BJ (cell line): ENCODE measurements around the gene SLC41A1. TPM values are rescaled to one million over a fixed set of nuclear protein-coding genes. Genes with fewer than 3 reads are reported as not detected.

Experiments
- CTCF ChIA-PET: fragments of 350-600 bp; formaldehyde crosslinking; extraction: SDS; loops from one replicate; lab custom pipeline; 2021; ENCODE audit warnings: antibody characterized with exemption, inconsistent platforms; lab: Yijun Ruan, JAX
- POLR2A ChIA-PET: fragments of 300-600 bp; sonication (Branson Sonifier 250); formaldehyde crosslinking; extraction: SDS; loops from one replicate; lab custom pipeline; 2021; ENCODE audit warnings: antibody characterized with exemption; lab: Charles Lee
- DNase-seq: peaks from one replicate; pipeline ENCODE4 v3.0.0-alpha.2; 2011; ENCODE audit warnings: low read depth
- H3K27me3 ChIP-seq: 2 replicates; pipeline ENCODE4 v1.6.0; 2011; ENCODE audit warnings: low read length; ENCODE audit not compliant: control insufficient read depth, insufficient read depth
- H3K36me3 ChIP-seq: 2 replicates; pipeline ENCODE4 v1.5.1; 2011; ENCODE audit warnings: low read length; ENCODE audit not compliant: control insufficient read depth, insufficient read depth
- H3K4me3 ChIP-seq: 2 replicates; pipeline ENCODE4 v1.5.1; 2011; ENCODE audit warnings: low read depth, mild to moderate bottlenecking, control low read depth, low read length
- CTCF ChIP-seq: IDR thresholded peaks from 2 replicates; pipeline ENCODE4 v1.5.1; 2011; ENCODE audit warnings: low read depth, mild to moderate bottlenecking, control low read depth, inconsistent platforms, low read length, moderate library complexity; ENCODE audit not compliant: insufficient read depth
- polyA plus RNA-seq: library from polyadenylated mRNA; depleted of rRNA; stranded (reverse); fragments of >200 nt; gene quantifications from 2 replicates; pipeline ENCODE4 v1.2.3, GENCODE V29; 2011

Gene SLC41A1
- polyA plus RNA-seq, 1 experiment: 29.4 TPM

DNA sequence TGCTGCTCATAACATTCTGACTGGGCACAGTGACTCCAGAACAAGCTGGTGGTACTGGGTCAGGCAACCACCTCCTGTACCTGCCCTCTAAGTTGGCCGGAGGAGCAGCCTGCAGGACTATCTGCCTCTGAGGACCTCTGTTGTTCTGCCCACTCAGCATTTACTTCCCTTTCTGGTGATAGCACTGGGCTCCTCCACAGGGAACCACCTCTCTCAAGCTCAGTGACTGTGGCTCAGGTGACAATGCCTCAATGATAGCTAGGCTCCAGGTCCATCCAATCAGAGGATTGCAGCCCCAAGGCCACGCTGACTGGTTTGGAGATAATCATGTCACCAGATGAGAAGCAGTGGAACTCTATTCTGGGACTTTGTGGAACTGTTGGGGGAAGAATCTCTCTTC, 15.8 kb downstream of the SLC41A1 start:
- H3K4me3 ChIP-seq: no peak overlapping the region
- H3K36me3 ChIP-seq: peaks cover 39% of the 10 kb centered on the region
- no peaks in the 10 kb centered on the region for H3K27me3 ChIP-seq
- no peak for TF ChIP-seq CTCF
- no peak for DNase-seq
- ChIA-PET CTCF (interaction anchor here (1.7 to 4.9 kb wide), 3 partner anchors 14 to 181 kb away, joined by 4 to 21 read pairs (median 4); no protein-coding TSS in a partner anchor), POLR2A (no interaction called here)

GRCh38 chr1:205794011-205794730, 18.8 kb downstream of the SLC41A1 start:
- H3K4me3 ChIP-seq: no peak overlapping the region
- H3K27me3 ChIP-seq: no peaks in the 10 kb centered on the region
- ChIA-PET POLR2A (no interaction called here), CTCF (interaction anchor here (1.2 to 5.4 kb wide), 6 partner anchors 11 to 186 kb away, joined by 5 to 172 read pairs (median 30); no protein-coding TSS in a partner anchor)
- no peak for DNase-seq
- TF ChIP-seq CTCF: no peak
- H3K36me3 ChIP-seq: peaks cover 33% of the 10 kb centered on the region

- H3K4me3 ChIP-seq: no peak overlapping the region
- DNase-seq: no peak
- CTCF ChIA-PET: interaction anchor here (1.1 to 5.4 kb wide), 15 partner anchors 12 to 313 kb away, joined by 3 to 172 read pairs (median 9); partner anchors contain the start of genes RAB29 and SLC41A1
- no peak for TF ChIP-seq CTCF
- POLR2A ChIA-PET: interaction anchor here (0.6 kb wide), 1 partner anchor 707 kb away, joined by 3 read pairs; no protein-coding TSS in a partner anchor
- H3K27me3 ChIP-seq: no peaks in the 10 kb centered on the region
- peaks cover 26% of the 10 kb centered on the region for H3K36me3 ChIP-seq
Measured at GRCh38 chr1:205792961-205793673, 19.9 kb downstream of the SLC41A1 start.

- no peaks in the 10 kb centered on the region for H3K27me3 ChIP-seq
- no peak for TF ChIP-seq CTCF
- peak; percentile 18 for DNase-seq
- ChIA-PET CTCF (interaction anchor here (0.6 to 5.4 kb wide), 35 partner anchors 8 to 317 kb away, joined by 3 to 172 read pairs (median 5); partner anchors contain the start of genes RAB29, RAB7B and SLC41A1), POLR2A (no interaction called here)
- no peak overlapping the region for H3K4me3 ChIP-seq
- peaks cover 24% of the 10 kb centered on the region for H3K36me3 ChIP-seq
Measured at GRCh38 chr1:205792481-205792881, 20.5 kb downstream of the SLC41A1 start.
